K562 (cell line): Measurements from ENCODE around the gene MOAP1. TPM values are rescaled to one million over a fixed set of nuclear protein-coding genes. Genes with fewer than 3 reads are reported as not detected.
"Not testable (repeated sequence)": the region's sequence is repeated elsewhere in the genome, so short reads cannot be mapped to it uniquely, and the experiment has no call there.

Experiments used
- ATAC-seq: fragments of 200-7000 bp; cut with Tn5 transposase; 3 replicates; pipeline ENCODE4 v1.9.1; 2020; ENCODE audit warnings: moderate library complexity
- BruUV-seq: library from RNA; stranded (reverse); fragments of 400-500 nt; replicated peaks from 2 replicates; lab custom pipeline; 2021; lab: Mats Ljungman, UMichigan
- CTCF ChIA-PET: fragments of 300-600 bp; formaldehyde crosslinking; extraction: SDS; loops from one replicate; lab custom pipeline; 2021; ENCODE audit warnings: low intra/inter-chr PET ratio; lab: Yijun Ruan, JAX
- POLR2A ChIA-PET: fragments of 300-600, 350-650 bp; sonication (Branson Sonifier 250); formaldehyde crosslinking; extraction: SDS; loops from one replicate; lab custom pipeline; 2021; ENCODE audit warnings: antibody characterized with exemption, inconsistent platforms; lab: Yijun Ruan, JAX
- DNase-seq, 4 experiments: peaks; one replicate each; pipeline versions ENCODE4 v3.0.0 to v3.0.0-alpha.2; 2011 to 2018; ENCODE audit warnings: low spot score in 3 of 4, mixed read lengths in 3 of 4; ENCODE audit errors: extremely low read depth in 1 of 4
- FAIRE-seq: peaks from 2 replicates; lab custom pipeline; 2011; peaks lifted over from hg19 to GRCh38; lab: Jason Lieb, UNC
- H2AFZ ChIP-seq: 2 replicates; pipeline ENCODE4 v1.6.0; 2011; ENCODE audit warnings: low read depth, low read length, control low read depth, inconsistent platforms
- H3K27ac ChIP-seq: fragments of 200-600 bp; 3 replicates; pipeline ENCODE4 v1.8.0; 2011; ENCODE audit warnings: low read depth, mild to moderate bottlenecking, control low read depth, inconsistent platforms, low read length, moderate library complexity, mixed read lengths; ENCODE audit errors: extremely low read depth
- H3K27me3 ChIP-seq, 2 experiments: fragments of 300-600 bp in 1 of 2; 2 replicates in 1 of 2; 3 replicates in 1 of 2; pipeline versions ENCODE4 v1.6.0 to v1.8.0; 2011; ENCODE audit warnings: inconsistent platforms in 2 of 2, low read length in 2 of 2, mild to moderate bottlenecking in 1 of 2, mixed read lengths in 1 of 2, moderate library complexity in 1 of 2; ENCODE audit not compliant: control insufficient read depth in 2 of 2, insufficient read depth in 2 of 2
- H3K36me3 ChIP-seq: fragments of 300-600 bp; 3 replicates; pipeline ENCODE4 v1.8.0; 2011; ENCODE audit warnings: mild to moderate bottlenecking, low read length, inconsistent platforms; ENCODE audit not compliant: control insufficient read depth, insufficient read depth
- H3K4me1 ChIP-seq, 2 experiments: fragments of 200-600 bp in 1 of 2; replicated peaks in 1 of 2; 2 replicates in 1 of 2; 3 replicates in 1 of 2; pipeline versions ENCODE4 v1.5.1 to v1.8.0; 2011; ENCODE audit warnings: inconsistent platforms in 2 of 2, low read length in 2 of 2, mild to moderate bottlenecking in 1 of 2, mixed read lengths in 1 of 2, moderate library complexity in 1 of 2; ENCODE audit not compliant: control insufficient read depth in 2 of 2, insufficient read depth in 2 of 2
- H3K4me2 ChIP-seq: 2 replicates; pipeline ENCODE4 v1.6.1; 2011; ENCODE audit warnings: low read length, control low read depth, inconsistent platforms, mixed read lengths; ENCODE audit not compliant: insufficient read depth
- H3K4me3 ChIP-seq: fragments of 200-600 bp; sonication (generic), shearing (Covaris generic); 2 replicates; pipeline ENCODE4 v1.5.1; 2016; ENCODE audit warnings: control low read depth, inconsistent platforms
- H3K79me2 ChIP-seq: fragments of 200-600 bp; 3 replicates; pipeline ENCODE4 v1.8.0; 2011; ENCODE audit warnings: low read length, inconsistent platforms; ENCODE audit not compliant: control insufficient read depth, insufficient read depth
- H3K9ac ChIP-seq, 2 experiments: 2 replicates each; pipeline versions ENCODE4 v1.6.0 to v1.6.1; 2011; ENCODE audit warnings: low read depth in 2 of 2, low read length in 2 of 2, control low read depth in 1 of 2, inconsistent platforms in 1 of 2, mild to moderate bottlenecking in 1 of 2, mixed read lengths in 1 of 2; ENCODE audit not compliant: insufficient read depth in 1 of 2
- H3K9me1 ChIP-seq: one replicate; pipeline ENCODE4 v1.6.0; 2011; ENCODE audit warnings: inconsistent platforms, mild to moderate bottlenecking, low read length, moderate library complexity; ENCODE audit not compliant: control insufficient read depth, insufficient read depth
- H3K9me3 ChIP-seq: replicated peaks from 2 replicates; pipeline ENCODE4 v1.5.1; 2011; ENCODE audit warnings: low read depth, low read length, inconsistent platforms; ENCODE audit not compliant: control insufficient read depth, insufficient read depth
- H4K20me1 ChIP-seq: replicated peaks from 2 replicates; pipeline ENCODE4 v1.6.1; 2011; ENCODE audit warnings: low read length, inconsistent platforms, mixed read lengths; ENCODE audit not compliant: control insufficient read depth, insufficient read depth
- BMI1 ChIP-seq: fragments of 150-350 bp; IDR thresholded peaks from 2 replicates; pipeline ENCODE4 v1.6.1; 2014; ENCODE audit warnings: low read length
- CHCHD3 ChIP-seq: fragments of 250-450 bp; sonication (Bioruptor Pico); IDR thresholded peaks from 2 replicates; pipeline ENCODE4 v2.1.2; 2022; ENCODE audit warnings: mild to moderate bottlenecking
- CHD2 ChIP-seq: IDR thresholded peaks from 2 replicates; pipeline ENCODE4 v1.6.1; 2011; ENCODE audit warnings: low read depth, low read length
- MTF1 ChIP-seq: fragments of 250-450 bp; sonication (Bioruptor Pico); IDR thresholded peaks from 2 replicates; pipeline ENCODE4 v1.9.0; 2021; ENCODE audit warnings: moderate library complexity, mild to moderate bottlenecking, inconsistent platforms, borderline replicate concordance
- ZEB2 ChIP-seq: fragments of 450-650 bp; IDR thresholded peaks from 2 replicates; pipeline ENCODE4 v1.6.1; 2016
- ZNF253 ChIP-seq: fragments of 250-450 bp; sonication (Bioruptor Pico); conservative IDR thresholded peaks from 2 replicates; pipeline ENCODE4 v1.6.1; 2021; ENCODE audit warnings: mild to moderate bottlenecking
- WGBS: fragments of 100-300 bp; shearing (Covaris generic); methylation state at CpG from one replicate; pipeline ENCODE4 v1.1.6; 2016; ENCODE audit warnings: low coverage, mixed read lengths; ENCODE audit not compliant: insufficient coverage; ENCODE audit errors: missing lambda C conversion rate; 5-methylcytosine and 5-hydroxymethylcytosine counted together
- in situ Hi-C: fragments of 300-500 bp; cut with MboI; formaldehyde crosslinking; loops from 4 replicates; pipeline ENCODE4 v1.15.0; 2018; ENCODE audit warnings: inconsistent platforms, mixed read lengths
- intact Hi-C: fragments of 100-400 bp; cut with micrococcal nuclease; formaldehyde crosslinking; loops from 2 replicates; pipeline ENCODE4 v1.14.2; 2022
- polyA plus RNA-seq, 8 experiments: library from polyadenylated mRNA; depleted of rRNA in 4 of 8; stranded (reverse) in 5 of 8; unstranded in 3 of 8; fragments of >200 nt; fragmentation: Nextera tagmentation in 2 of 8; fragmentation: Illumina TruSeq in 1 of 8; extraction: Ambion mirVana in 2 of 8; extraction: Trizol in 1 of 8; gene quantifications; 2 replicates each; pipeline versions ENCODE4 v1.2.1 to v1.2.3, GENCODE V29; 2011 to 2014; ENCODE audit warnings: inconsistent platforms in 1 of 8, missing spikeins in 1 of 8
- total RNA-seq, 7 experiments: library from RNA; depleted of rRNA in 6 of 7; stranded (reverse); fragments of >200 nt in 6 of 7; fragmentation: Illumina TruSeq in 2 of 7; extraction: Trizol in 2 of 7; gene quantifications; 2 replicates each; pipeline versions ENCODE4 v1.2.1 to v1.2.3, GENCODE V29; 2011 to 2021; ENCODE audit warnings: low replicate concordance in 1 of 7
- TF ChIP-seq, protein P1 (sequence below): fragments of 450-650 bp; IDR thresholded peaks from 2 replicates; pipeline ENCODE4 v1.6.1; 2014; ENCODE audit warnings: low read depth, mild to moderate bottlenecking, moderate library complexity, borderline replicate concordance
- TF ChIP-seq, protein P2 (sequence below), 2 experiments: fragments of 200-800 bp in 1 of 2; sonication (Bioruptor generic) in 1 of 2; sonication (generic) in 1 of 2; formaldehyde crosslinking in 1 of 2; IDR thresholded peaks in 1 of 2; conservative IDR thresholded peaks in 1 of 2; 2 replicates each; pipeline versions ENCODE4 v1.5.0 to v1.6.1; 2016 to 2020; ENCODE audit warnings: missing compliant biosample characterization in 1 of 2, missing genetic modification characterization in 1 of 2, missing genetic modification reagents in 1 of 2

The MOAP1 gene
- total and polyA plus RNA-seq, 9 of the 15 experiments (the other 6 are each of a cell fraction or from before 2014, with no cell fraction given): 1.5 to 14.4 (median 6.0) TPM

DNA sequence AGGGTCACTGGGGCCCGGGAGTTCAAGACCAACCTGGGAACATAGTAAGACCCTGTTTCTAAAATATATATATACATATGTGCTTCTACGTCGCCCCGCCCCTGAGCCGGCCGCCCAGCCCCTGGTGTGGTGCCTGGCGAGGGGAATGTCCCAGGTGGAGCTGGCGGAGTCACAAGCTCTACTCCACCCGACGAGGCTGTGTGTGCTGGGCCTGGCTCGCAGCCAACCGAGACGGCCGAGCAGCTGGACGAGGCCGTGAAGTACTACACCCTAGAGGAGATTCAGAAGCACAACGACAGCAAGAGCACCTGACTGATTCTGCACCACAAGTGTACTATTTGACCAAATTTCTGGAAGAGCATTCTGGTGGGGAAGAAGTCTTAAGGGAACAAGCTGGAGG, 46.8 kb downstream of the MOAP1 start (continued):
- TF ChIP-seq, protein P1, sequence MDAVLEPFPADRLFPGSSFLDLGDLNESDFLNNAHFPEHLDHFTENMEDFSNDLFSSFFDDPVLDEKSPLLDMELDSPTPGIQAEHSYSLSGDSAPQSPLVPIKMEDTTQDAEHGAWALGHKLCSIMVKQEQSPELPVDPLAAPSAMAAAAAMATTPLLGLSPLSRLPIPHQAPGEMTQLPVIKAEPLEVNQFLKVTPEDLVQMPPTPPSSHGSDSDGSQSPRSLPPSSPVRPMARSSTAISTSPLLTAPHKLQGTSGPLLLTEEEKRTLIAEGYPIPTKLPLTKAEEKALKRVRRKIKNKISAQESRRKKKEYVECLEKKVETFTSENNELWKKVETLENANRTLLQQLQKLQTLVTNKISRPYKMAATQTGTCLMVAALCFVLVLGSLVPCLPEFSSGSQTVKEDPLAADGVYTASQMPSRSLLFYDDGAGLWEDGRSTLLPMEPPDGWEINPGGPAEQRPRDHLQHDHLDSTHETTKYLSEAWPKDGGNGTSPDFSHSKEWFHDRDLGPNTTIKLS: no peak
- TF ChIP-seq CHCHD3 (CRISPR knock-in tag): no peak
- TF ChIP-seq, protein P2, sequence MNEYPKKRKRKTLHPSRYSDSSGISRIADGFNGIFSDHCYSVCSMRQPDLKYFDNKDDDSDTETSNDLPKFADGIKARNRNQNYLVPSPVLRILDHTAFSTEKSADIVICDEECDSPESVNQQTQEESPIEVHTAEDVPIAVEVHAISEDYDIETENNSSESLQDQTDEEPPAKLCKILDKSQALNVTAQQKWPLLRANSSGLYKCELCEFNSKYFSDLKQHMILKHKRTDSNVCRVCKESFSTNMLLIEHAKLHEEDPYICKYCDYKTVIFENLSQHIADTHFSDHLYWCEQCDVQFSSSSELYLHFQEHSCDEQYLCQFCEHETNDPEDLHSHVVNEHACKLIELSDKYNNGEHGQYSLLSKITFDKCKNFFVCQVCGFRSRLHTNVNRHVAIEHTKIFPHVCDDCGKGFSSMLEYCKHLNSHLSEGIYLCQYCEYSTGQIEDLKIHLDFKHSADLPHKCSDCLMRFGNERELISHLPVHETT (CRISPR knock-in tag; conservative IDR thresholded peaks at IDR 0.05 in 1 of 2, IDR thresholded peaks at IDR 0.05 in 1 of 2): no peak
- TF ChIP-seq MTF1 (CRISPR knock-in tag): no peak
- TF ChIP-seq CHD2: no peak
- TF ChIP-seq BMI1: no peak
- TF ChIP-seq ZNF253 (CRISPR knock-in tag): no peak
- no peak for TF ChIP-seq ZEB2

DNA sequence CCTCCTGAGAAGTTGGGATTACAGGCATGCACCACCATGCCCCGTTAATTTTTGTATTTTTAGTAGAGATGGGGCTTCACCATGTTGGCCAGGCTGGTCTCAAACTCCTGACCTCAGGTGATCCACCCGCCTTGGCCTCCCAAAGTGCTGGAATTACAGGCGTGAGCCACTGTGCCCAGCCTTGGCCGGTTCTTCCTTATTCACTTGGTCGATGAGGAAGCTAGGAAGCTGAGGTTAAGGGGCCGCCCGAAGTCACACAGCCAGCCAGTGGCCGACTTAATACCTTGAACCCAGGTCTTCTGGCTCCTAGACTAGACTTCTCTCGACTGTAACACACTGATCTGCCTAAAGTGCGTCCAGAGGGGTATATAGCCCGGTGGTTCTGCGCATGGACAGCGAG, 48.2 kb downstream of the MOAP1 start:
- H3K36me3 ChIP-seq, H3K4me3 ChIP-seq, DNase-seq, H3K79me2 ChIP-seq, H3K9me3 ChIP-seq, intact Hi-C loops, H3K27ac ChIP-seq, in situ Hi-C loops, H3K4me2 ChIP-seq, H2AFZ ChIP-seq, H3K4me1 ChIP-seq, FAIRE-seq, ATAC-seq, H3K9me1 ChIP-seq, BruUV-seq, H4K20me1 ChIP-seq, H3K9ac ChIP-seq, H3K27me3 ChIP-seq: not testable (repeated sequence)
- ChIA-PET CTCF (interaction anchor here (3.9 kb wide), 1 partner anchor 23 kb away, joined by 22 read pairs; no protein-coding TSS in a partner anchor), POLR2A (interaction anchor here (0.6 kb wide), 1 partner anchor 235 kb away, joined by 3 read pairs; no protein-coding TSS in a partner anchor)
- 43% methylated on average over 12 of the region's 13 CpGs for WGBS
